IgD-negative memory B cell (primary cell): ENCODE results near the gene RHBDL1. TPM values are rescaled to one million over a fixed set of nuclear protein-coding genes. Genes with fewer than 3 reads are reported as not detected.

Experiments used
- H3K27ac Mint-ChIP-seq, 3 donors: one replicate each; pipeline ENCODE4 v1.8.0; 2020 to 2022; ENCODE audit warnings: mild to moderate bottlenecking in 3 of 3, mixed read lengths in 3 of 3, moderate library complexity in 1 of 3
- H3K27me3 Mint-ChIP-seq: one replicate; pipeline ENCODE4 v1.8.0; 2021; ENCODE audit warnings: mixed read lengths
- H3K36me3 Mint-ChIP-seq: one replicate; pipeline ENCODE4 v1.8.0; 2020; ENCODE audit warnings: mild to moderate bottlenecking, mixed read lengths
- H3K4me1 Mint-ChIP-seq, 3 donors: one replicate each; pipeline ENCODE4 v1.8.0; 2020 to 2022; ENCODE audit warnings: mixed read lengths in 3 of 3, mild to moderate bottlenecking in 1 of 3
- H3K4me3 Mint-ChIP-seq, 4 donors: one replicate each; pipeline ENCODE4 v1.8.0; 2020 to 2022; ENCODE audit warnings: mild to moderate bottlenecking in 4 of 4, mixed read lengths in 4 of 4, moderate library complexity in 3 of 4
- H3K9me3 Mint-ChIP-seq, 3 donors: one replicate each; pipeline ENCODE4 v1.8.0; 2020 to 2021; ENCODE audit warnings: mixed read lengths in 3 of 3, mild to moderate bottlenecking in 1 of 3
- polyA plus RNA-seq: library from polyadenylated mRNA; unstranded; fragments of 300-500 nt; fragmentation: Illumina TruSeq; gene quantifications from one replicate; pipeline ENCODE4 v1.2.3, GENCODE V29; 2021

The RHBDL1 gene
- polyA plus RNA-seq, result 1.1 TPM

DNA sequence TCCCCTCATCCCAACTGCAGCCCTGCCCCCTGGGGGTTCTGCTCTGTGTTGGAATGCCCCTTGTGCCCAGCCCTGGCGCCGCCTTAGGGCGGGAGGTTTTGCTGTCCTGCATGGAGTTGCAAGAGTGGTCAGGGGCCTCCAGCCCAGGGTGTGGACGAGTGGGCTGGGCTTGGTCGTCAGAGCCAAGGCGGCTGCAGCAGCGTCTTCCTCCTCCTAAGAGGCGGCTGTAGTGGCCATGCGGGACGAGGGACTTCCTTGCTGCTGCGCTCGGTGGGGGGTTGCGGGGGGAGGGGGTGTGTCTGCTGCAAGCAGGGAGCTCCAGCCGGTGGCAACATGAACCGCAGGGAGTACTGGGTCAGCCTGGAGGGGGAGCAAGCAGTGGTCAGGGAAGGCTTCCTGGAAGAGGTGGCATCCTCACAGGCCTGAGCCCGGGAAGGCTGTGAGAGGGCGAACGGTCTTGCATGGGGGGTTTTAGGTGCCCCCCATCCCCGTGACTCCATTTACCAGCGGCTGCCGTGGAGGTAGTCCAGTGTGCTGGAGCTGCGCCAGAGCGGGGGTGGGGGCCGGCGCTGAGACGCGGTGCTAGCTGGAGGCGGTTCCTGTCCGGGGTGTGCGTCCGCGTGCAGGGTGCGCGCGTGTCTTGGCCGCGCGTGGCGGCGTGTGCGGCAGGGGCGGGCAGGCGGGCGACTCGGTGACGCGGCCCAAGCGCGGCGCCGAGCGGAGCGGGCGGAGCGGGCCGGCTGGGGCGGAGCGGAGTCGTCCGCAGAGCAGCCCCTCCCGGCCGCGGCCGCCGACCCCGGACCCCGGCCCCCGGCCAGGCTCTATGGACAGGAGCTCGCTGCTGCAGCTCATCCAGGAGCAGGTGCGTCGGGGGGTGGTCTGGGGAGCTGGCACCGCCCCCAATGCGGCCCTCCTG, at the start of gene RHBDL1:
Gene RHBDL1 (plus strand): TSS at position 704 of the 916 bp plus-strand sequence. CDS start 120 bp downstream, at position 824.
- H3K4me3 Mint-ChIP-seq, result peak within 1 kb of the TSS in 3 of 4 donors; percentile 35 to 76 (median 72)
- no peaks in the 10 kb centered on the region for H3K9me3 Mint-ChIP-seq
- H3K27ac Mint-ChIP-seq, result peak within 1 kb of the TSS in 1 of 3 donors; percentile 42
- no peaks in the 10 kb centered on the region for H3K36me3 Mint-ChIP-seq
- H3K27me3 Mint-ChIP-seq, result peaks cover 5% of the 10 kb centered on the region
- H3K4me1 Mint-ChIP-seq, result peaks cover 0 to 10% (median 8%) of the 10 kb centered on the region in 3 donors

DNA sequence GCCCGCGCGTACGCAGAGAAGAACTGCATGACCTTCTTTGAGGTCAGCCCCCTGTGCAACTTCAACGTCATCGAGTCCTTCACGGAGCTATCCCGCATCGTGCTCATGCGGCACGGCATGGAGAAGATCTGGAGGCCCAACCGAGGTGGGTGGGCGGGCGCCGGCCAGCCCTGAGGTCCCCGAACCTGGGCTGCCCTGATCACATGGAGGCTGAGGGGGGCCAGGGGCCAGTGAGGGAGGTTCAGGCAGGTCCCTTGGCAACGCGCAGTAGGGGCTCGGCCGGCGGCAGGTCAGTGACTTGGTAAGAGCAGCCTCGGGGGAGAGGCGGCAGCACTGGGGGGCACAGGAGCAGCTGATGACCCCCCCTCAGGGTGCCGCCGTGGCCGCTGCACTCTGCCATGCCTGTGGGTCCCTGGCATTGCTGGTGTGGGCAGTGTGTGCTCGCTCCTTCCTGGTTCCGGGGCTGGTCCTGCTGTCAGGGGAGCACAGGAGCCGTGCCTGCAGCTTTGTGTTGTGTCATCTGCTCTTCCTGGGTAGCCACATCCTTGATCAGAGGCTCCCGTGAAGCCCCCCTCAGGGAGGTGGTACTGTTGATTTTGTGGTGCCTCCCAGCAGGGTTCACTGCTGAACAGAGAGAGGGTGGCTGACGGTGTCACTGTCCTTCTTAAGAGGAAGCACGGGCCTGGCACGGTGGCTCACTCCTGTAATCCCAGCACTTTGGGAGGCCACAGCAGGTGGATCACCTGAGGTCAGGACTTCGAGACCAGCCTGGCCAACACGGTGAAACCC, 49.3 kb upstream of the RHBDL1 start:
- Mint-ChIP-seq H3K4me3 (no peak overlapping the region), H3K4me1 (peaks cover 0 to 2% (median 0%) of the 10 kb centered on the region in 3 donors), H3K36me3 (peaks cover 2% of the 10 kb centered on the region), H3K27me3 (no peaks in the 10 kb centered on the region), H3K27ac (no peak overlapping the region), H3K9me3 (no peaks in the 10 kb centered on the region)

DNA sequence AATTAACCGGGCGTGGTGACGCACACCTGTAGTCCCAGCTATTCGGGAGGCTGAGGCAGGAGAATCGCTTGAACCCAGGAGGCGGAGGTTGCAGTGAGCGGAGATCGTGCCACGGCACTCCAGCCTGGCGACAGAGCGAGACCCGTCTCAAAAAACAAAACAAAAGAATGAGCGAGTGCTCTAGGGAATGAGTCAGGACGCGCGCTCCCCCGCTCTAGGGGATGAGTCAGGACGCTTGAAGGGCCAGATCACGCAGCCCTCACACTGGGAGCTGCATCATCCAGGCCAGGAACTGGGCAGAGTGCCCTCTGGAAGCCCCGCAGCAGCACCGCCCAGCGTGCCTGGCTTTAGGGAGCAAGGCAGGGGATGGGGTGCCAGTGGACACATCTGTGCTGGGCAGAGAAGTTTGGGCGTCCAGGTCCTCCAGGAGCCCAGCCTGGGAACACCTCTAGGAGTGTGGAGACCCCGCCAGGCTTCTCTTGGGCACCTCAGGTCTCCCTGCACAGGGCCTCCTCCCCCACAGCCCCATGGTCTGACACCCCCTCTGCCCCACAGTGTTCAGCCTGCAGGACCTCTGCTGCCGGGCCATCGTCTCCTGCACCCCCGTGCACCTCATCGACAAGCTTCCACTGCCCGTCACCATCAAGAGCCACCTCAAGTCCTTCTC, 48.6 kb upstream of the RHBDL1 start:
- Mint-ChIP-seq H3K4me1 (peaks cover 0 to 2% (median 0%) of the 10 kb centered on the region in 3 donors), H3K27me3 (no peaks in the 10 kb centered on the region), H3K4me3 (peak overlapping the region in 1 of 4 donors; percentile 28), H3K36me3 (peaks cover 2% of the 10 kb centered on the region), H3K9me3 (no peaks in the 10 kb centered on the region), H3K27ac (peak overlapping the region in 1 of 3 donors; percentile 21)

DNA sequence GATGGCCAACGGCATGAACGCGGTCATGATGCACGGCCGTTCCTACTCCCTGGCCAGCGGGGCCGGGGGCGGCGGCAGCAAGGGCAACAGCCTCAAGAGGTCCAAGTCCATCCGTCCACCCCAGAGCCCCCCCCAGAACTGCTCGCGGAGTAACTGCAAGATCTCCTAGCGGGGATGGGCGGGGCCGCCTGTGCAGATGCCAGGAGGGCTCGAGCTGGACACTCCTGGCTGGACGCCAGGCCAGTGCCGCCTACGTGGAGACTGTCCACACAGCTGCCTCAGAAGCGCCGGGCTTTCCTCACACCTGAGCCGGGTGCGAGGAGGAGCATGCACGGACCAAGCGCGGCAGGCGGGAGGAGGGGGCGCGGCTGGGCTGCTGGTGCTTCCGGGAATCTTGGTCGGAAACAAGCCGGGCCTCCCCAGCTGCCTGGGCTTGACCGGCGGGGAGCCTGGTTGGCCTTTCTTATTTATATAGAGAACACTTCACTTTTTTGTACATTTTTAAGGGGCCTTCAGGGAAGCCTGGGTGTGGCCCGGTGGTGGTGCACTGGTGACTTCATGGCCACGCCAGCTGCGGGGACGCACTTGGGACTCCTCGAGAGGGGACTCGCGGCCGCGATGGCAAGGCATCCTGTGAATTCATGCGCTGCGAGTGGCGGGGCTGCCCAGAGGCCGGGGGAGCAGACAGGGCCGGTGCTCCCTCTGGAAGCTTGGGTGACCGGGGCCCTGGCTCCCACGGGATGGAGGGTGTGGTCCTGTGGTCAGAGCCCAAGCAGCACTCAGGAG, 47.8 kb upstream of the RHBDL1 start:
- Mint-ChIP-seq H3K4me1 (peaks cover 0 to 2% (median 0%) of the 10 kb centered on the region in 3 donors), H3K27me3 (no peaks in the 10 kb centered on the region), H3K27ac (no peak overlapping the region), H3K9me3 (no peaks in the 10 kb centered on the region), H3K4me3 (no peak overlapping the region), H3K36me3 (peaks cover 2% of the 10 kb centered on the region)

DNA sequence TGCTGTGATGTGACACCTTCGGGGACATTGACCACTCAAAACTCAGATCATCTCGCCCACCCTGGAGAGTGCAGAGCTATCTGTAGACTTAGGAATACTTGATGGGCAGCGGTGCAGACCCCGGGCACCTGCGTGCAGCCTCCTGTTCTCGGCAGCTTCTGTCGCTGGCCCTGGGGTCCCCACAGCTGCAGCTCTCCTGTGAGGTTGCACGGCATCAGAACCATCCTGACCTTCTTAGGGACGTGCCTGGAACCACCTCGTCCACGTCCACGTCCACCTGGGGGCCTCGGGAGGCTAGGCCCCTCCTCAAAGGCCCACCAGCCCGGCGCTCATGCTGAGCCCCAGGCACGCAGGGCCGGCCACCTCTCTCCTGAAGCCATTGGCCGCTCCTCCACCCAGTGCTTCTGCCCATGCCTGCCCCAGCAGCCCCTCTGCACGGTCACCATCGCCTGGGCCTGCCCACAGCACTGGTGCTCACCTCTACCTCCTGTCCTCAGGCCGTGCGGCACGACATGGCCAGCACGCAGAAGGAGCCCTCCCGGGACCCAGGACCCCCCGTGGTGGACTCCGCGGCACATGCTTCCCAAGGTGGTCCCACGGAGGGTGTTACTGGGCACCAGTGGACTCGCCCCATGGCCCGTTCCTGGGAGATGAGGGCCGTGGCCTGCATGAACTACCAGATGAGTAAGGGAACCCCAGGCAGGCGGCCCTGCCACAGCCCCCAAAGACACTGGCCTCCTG, 47.0 kb upstream of the RHBDL1 start:
- no peaks in the 10 kb centered on the region for H3K27me3 Mint-ChIP-seq
- H3K36me3 Mint-ChIP-seq, result peaks cover 2% of the 10 kb centered on the region
- H3K4me1 Mint-ChIP-seq, result peaks cover 0 to 2% (median 0%) of the 10 kb centered on the region in 3 donors
- H3K9me3 Mint-ChIP-seq, result no peaks in the 10 kb centered on the region
- H3K27ac Mint-ChIP-seq, result peak overlapping the region in 2 of 3 donors; percentile 51 to 63
- H3K4me3 Mint-ChIP-seq, result no peak overlapping the region

DNA sequence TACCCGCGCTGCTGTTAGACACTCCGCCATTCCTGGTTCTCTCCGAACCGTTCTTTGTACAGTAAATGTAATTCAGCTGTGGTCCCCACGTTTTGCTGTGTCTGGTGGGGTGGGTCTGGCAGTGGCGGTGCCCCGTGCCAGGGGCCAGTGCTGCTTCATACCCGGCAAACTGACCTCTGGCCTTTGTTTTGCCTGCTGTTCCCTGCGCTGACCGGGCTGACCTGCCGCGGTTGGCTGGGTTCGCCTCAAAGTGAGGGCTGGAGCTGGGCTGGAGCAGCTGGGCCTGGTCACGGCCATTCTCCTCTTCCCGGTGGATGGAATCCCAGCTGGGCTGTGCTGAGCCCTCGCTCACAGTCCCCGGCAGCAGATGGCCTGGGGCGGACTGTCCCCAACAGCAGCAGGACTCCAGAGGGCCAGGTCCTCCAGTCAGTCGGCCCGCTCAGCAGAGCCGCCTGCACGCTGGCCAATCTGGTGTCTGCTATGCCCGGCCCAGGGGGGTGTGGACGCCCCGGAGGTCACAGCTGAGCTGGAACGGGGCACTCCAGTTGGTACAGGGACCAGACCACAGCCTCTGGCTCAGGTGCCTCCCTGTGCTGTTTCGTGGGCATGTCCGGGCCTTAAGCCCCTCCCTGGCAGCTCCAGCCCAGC, 46.2 kb upstream of the RHBDL1 start:
- Mint-ChIP-seq H3K4me3 (no peak overlapping the region), H3K27ac (peak overlapping the region in 2 of 3 donors; percentile 51 to 63), H3K27me3 (no peaks in the 10 kb centered on the region), H3K9me3 (no peaks in the 10 kb centered on the region), H3K4me1 (peaks cover 0 to under 1% (median 0%) of the 10 kb centered on the region in 3 donors), H3K36me3 (peaks cover 2% of the 10 kb centered on the region)

DNA sequence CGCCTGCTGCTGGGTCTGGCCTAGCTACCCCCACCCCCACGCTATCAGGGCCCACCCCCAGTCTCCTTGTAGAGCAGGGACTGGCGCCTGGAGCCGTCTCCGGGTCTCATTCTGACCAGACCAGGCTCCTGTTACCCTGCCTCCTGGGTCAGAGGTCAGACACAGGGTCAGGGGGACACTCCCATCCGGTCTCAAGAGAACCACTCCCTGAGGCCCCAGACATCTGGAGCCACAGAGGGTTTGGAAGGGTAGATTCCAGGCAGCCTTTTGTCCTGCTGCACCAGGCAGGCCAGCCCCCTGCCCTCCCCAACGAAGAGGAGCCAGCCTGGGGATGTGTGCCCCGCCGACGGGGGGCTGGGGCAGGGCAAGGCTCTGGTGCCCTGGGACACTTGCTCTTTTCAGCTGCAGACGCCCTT, 45.6 kb upstream of the RHBDL1 start:
- Mint-ChIP-seq H3K36me3 (peaks cover 2% of the 10 kb centered on the region), H3K27ac (no peak overlapping the region), H3K9me3 (no peaks in the 10 kb centered on the region), H3K27me3 (no peaks in the 10 kb centered on the region), H3K4me3 (no peak overlapping the region), H3K4me1 (peaks cover 0 to 2% (median 0%) of the 10 kb centered on the region in 3 donors)

DNA sequence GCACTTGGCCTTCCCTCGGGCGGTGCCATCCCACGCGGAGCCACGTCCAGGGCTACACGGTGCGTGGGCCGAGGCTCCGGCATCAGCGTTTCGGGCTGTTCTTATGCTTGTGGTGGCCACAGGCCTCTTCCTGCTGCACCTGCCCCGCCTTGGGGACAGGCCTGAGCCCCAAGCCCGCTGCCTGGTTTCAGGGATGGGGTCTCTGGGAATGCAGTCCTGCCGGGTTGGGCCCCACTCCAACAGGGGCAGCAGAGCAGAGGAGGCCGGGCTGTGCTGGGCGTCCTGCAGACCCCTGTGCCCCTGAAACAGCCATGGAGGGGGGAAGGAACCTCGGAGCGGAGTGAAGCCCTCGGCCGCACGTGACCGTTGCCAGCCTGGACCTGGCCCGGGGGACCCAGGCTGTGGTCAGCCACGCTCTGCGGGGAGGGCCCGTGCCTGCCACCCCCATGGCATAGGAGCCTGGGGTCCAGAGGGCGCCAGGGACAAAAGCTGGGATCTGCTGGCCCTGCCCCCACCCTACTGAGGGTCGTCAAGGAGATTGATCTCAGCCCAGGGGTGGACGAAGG, 45.1 kb upstream of the RHBDL1 start:
- peaks cover 0 to 5% (median 0%) of the 10 kb centered on the region in 3 donors for H3K4me1 Mint-ChIP-seq
- no peaks in the 10 kb centered on the region for H3K27me3 Mint-ChIP-seq
- no peak overlapping the region for H3K27ac Mint-ChIP-seq
- H3K4me3 Mint-ChIP-seq, result no peak overlapping the region
- H3K36me3 Mint-ChIP-seq, result peaks cover 2% of the 10 kb centered on the region
- H3K9me3 Mint-ChIP-seq, result no peaks in the 10 kb centered on the region

DNA sequence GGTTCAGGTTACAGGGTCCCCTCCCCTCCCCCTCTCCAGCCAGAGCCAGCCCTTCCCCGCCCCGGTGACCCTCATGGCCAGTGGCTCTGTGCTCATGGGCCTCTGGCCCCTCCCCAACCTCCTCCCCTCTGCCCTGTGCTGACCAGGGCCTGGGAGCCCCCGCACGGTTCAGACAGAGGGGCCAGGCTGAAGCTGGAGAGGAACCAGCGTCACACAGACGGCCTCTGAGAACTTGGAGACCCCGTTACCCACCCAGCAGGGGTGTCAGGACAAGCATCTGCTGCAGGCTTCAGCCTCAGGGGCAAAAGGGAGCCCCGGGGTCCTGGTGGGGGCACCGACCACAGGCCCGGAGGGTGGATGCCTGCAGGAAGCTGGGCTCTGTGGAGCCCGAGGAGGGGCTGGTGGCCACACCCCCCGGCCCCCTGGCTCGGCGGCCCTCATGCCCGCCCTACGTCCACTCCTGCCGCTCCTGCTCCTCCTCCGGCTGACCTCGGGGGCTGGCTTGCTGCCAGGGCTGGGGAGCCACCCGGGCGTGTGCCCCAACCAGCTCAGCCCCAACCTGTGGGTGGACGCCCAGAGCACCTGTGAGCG, 44.6 kb upstream of the RHBDL1 start, which contains the start of gene WFIKKN1:
Gene WFIKKN1 (plus strand): TSS at position 171 of the 591 bp plus-strand sequence. CDS start 269 bp downstream, at position 440.
- H3K4me1 Mint-ChIP-seq, result peaks cover 0 to 5% (median 0%) of the 10 kb centered on the region in 3 donors
- no peak within 1 kb of the TSS for H3K27ac Mint-ChIP-seq
- H3K36me3 Mint-ChIP-seq, result peaks cover 2% of the 10 kb centered on the region
- H3K4me3 Mint-ChIP-seq, result peak within 1 kb of the TSS in 1 of 4 donors; percentile 12
- no peaks in the 10 kb centered on the region for H3K9me3 Mint-ChIP-seq
- no peaks in the 10 kb centered on the region for H3K27me3 Mint-ChIP-seq

DNA sequence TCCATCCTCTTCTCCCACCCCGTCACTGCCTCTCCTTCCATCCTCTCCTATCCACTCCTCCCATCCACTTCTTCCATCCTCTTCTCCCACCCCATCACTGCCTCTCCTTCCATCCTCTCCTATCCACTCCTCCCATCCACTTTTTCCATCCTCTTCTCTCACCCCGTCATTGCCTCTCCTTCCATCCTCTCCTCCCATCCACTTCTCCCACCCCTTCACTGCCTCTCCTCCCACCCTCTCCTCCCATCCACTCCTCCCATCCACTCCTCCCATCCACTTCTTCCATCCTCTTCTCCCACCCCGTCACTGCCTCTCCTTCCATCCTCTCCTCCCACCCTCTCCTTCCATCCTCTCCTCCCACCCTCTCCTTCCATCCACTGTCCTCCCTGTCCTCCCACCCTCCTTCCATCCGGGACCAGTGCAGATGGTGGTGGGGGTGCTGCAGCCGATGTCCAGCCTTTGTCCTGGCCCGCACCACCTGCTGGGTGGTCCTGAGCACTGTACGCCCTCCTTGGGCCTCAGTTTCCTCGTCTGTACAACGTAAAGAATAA, 43.6 kb upstream of the RHBDL1 start:
- no peaks in the 10 kb centered on the region for H3K36me3 Mint-ChIP-seq
- peaks cover 0 to 6% (median 5%) of the 10 kb centered on the region in 3 donors for H3K4me1 Mint-ChIP-seq
- H3K4me3 Mint-ChIP-seq, result peak overlapping the region in 1 of 4 donors; percentile 12

DNA sequence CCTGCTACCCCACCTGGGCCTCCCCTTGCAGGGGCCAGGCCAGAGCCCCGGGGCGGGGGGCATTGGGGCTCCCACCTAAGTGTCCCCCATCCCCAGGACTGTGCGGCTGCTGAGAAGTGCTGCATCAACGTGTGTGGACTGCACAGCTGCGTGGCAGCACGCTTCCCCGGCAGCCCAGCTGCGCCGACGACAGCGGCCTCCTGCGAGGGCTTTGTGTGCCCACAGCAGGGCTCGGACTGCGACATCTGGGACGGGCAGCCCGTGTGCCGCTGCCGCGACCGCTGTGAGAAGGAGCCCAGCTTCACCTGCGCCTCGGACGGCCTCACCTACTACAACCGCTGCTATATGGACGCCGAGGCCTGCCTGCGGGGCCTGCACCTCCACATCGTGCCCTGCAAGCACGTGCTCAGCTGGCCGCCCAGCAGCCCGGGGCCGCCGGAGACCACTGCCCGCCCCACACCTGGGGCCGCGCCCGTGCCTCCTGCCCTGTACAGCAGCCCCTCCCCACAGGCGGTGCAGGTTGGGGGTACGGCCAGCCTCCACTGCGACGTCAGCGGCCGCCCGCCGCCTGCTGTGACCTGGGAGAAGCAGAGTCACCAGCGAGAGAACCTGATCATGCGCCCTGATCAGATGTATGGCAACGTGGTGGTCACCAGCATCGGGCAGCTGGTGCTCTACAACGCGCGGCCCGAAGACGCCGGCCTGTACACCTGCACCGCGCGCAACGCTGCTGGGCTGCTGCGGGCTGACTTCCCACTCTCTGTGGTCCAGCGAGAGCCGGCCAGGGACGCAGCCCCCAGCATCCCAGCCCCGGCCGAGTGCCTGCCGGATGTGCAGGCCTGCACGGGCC, 42.8 kb upstream of the RHBDL1 start:
- Mint-ChIP-seq H3K4me1 (peaks cover 0 to 9% (median 6%) of the 10 kb centered on the region in 3 donors), H3K27me3 (peaks cover 3% of the 10 kb centered on the region), H3K4me3 (no peak overlapping the region), H3K27ac (no peak overlapping the region), H3K9me3 (peaks cover 0 to 2% (median 0%) of the 10 kb centered on the region in 3 donors), H3K36me3 (no peaks in the 10 kb centered on the region)

More for the DNA sequence above, 43.6 kb upstream of the RHBDL1 start:
- H3K9me3 Mint-ChIP-seq, result peaks cover 0 to 2% (median 0%) of the 10 kb centered on the region in 3 donors
- no peak overlapping the region for H3K27ac Mint-ChIP-seq
- peaks cover 3% of the 10 kb centered on the region for H3K27me3 Mint-ChIP-seq
